Astrocyte (in vitro differentiated cells and primary cell): ENCODE results near the gene NDUFB2. TPM values are rescaled to one million over a fixed set of nuclear protein-coding genes. Genes with fewer than 3 reads are reported as not detected.

Experiments used
- DNase-seq: peaks from one replicate; pipeline ENCODE4 v3.0.0-alpha.2; 2010; ENCODE audit warnings: low read depth
- FAIRE-seq: peaks from 2 replicates; lab custom pipeline; 2011; peaks lifted over from hg19 to GRCh38; lab: Jason Lieb, UNC
- H2AFZ ChIP-seq: 2 replicates; pipeline ENCODE4 v1.6.0; 2012; ENCODE audit warnings: low read depth, low read length, inconsistent platforms
- H3K27ac ChIP-seq: 2 replicates; pipeline ENCODE4 v1.5.1; 2011; ENCODE audit warnings: low read depth, low read length, inconsistent platforms
- H3K27me3 ChIP-seq: 2 replicates; pipeline ENCODE4 v1.6.0; 2011; ENCODE audit warnings: low read length, inconsistent platforms; ENCODE audit not compliant: insufficient read depth
- H3K36me3 ChIP-seq: 2 replicates; pipeline ENCODE4 v1.5.1; 2011; ENCODE audit warnings: low read length, inconsistent platforms; ENCODE audit not compliant: insufficient read depth
- H3K4me1 ChIP-seq: 2 replicates; pipeline ENCODE4 v1.5.1; 2011; ENCODE audit warnings: low read length, inconsistent platforms; ENCODE audit not compliant: insufficient read depth
- H3K4me2 ChIP-seq: 2 replicates; pipeline ENCODE4 v1.6.0; 2012; ENCODE audit warnings: low read length, inconsistent platforms
- H3K4me3 ChIP-seq: 2 replicates; pipeline ENCODE4 v1.5.1; 2011; ENCODE audit warnings: low read depth, mild to moderate bottlenecking, low read length, inconsistent platforms; ENCODE audit not compliant: insufficient read depth
- H3K79me2 ChIP-seq: 2 replicates; pipeline ENCODE4 v1.6.0; 2012; ENCODE audit warnings: mild to moderate bottlenecking, low read length, inconsistent platforms; ENCODE audit not compliant: insufficient read depth
- H3K9ac ChIP-seq: 2 replicates; pipeline ENCODE4 v1.6.0; 2012; ENCODE audit warnings: mild to moderate bottlenecking, low read length, inconsistent platforms
- H3K9me3 ChIP-seq: 2 replicates; pipeline ENCODE4 v1.5.1; 2012; ENCODE audit warnings: low read depth, mild to moderate bottlenecking, low read length, inconsistent platforms; ENCODE audit not compliant: insufficient read depth
- H4K20me1 ChIP-seq: 2 replicates; pipeline ENCODE4 v1.6.0; 2012; ENCODE audit warnings: low read length, inconsistent platforms; ENCODE audit not compliant: insufficient read depth
- H3K27ac Mint-ChIP-seq: one replicate; pipeline ENCODE4 v1.8.0; 2021; ENCODE audit warnings: mild to moderate bottlenecking, mixed read lengths; ENCODE audit not compliant: unreplicated experiment
- H3K27me3 Mint-ChIP-seq: one replicate; pipeline ENCODE4 v1.8.0; 2021; ENCODE audit warnings: low read depth, mixed read lengths; ENCODE audit not compliant: unreplicated experiment
- H3K36me3 Mint-ChIP-seq: one replicate; pipeline ENCODE4 v1.8.0; 2021; ENCODE audit warnings: low read depth, mixed read lengths; ENCODE audit not compliant: unreplicated experiment
- H3K4me1 Mint-ChIP-seq: one replicate; pipeline ENCODE4 v1.8.0; 2021; ENCODE audit warnings: low read depth, mixed read lengths; ENCODE audit not compliant: unreplicated experiment
- H3K4me3 Mint-ChIP-seq: one replicate; pipeline ENCODE4 v1.8.0; 2021; ENCODE audit warnings: mild to moderate bottlenecking, moderate library complexity, mixed read lengths; ENCODE audit not compliant: unreplicated experiment
- H3K9me3 Mint-ChIP-seq: one replicate; pipeline ENCODE4 v1.8.0; 2021; ENCODE audit warnings: mild to moderate bottlenecking, mixed read lengths; ENCODE audit not compliant: unreplicated experiment
- EZH2 ChIP-seq: IDR thresholded peaks from 2 replicates; pipeline ENCODE4 v1.6.1; 2012; ENCODE audit warnings: mild to moderate bottlenecking, low read length, inconsistent platforms; ENCODE audit not compliant: insufficient read depth
- total RNA-seq: library from RNA; stranded (reverse); gene quantifications from 2 replicates; pipeline ENCODE4 v1.2.1, GENCODE V29; 2021
- TF ChIP-seq, protein P1 (sequence below): IDR thresholded peaks from 2 replicates; pipeline ENCODE4 v1.5.1; 2011; ENCODE audit warnings: low read depth, mild to moderate bottlenecking, inconsistent platforms, low read length, moderate library complexity; ENCODE audit not compliant: insufficient read depth

The NDUFB2 gene
- total RNA-seq, 1 donor from 2014 or later = 254 TPM

DNA sequence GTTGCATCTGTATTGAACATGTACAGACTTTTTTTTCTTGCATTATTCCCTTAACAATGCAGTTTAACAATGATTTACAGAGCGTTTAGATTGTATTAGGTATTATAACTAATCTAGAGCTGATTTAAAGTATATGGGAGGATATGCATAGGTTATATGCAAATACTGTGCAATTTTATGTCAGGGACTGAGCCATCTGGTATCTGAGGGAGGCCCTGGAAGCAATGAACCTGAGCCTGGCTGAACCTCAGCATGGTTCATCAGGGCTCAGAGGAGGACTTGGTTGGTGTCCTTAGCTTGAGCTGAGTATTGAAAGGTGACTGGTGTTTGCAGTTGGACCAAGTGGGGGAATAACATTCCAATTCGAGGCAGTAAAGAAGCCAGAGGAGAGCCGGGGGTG is 19.0 kb upstream of the NDUFB2 start:
- Histone ChIP-seq H3K4me2 (no peak overlapping the region), H3K27ac (no peak overlapping the region), H2AFZ (no peak overlapping the region), H3K4me1 (peaks cover 8% of the 10 kb centered on the region), H3K27me3 (no peaks in the 10 kb centered on the region), H3K9me3 (no peaks in the 10 kb centered on the region), H3K9ac (no peak overlapping the region), H4K20me1 (no peaks in the 10 kb centered on the region), H3K79me2 (no peaks in the 10 kb centered on the region), H3K4me3 (no peak overlapping the region), H3K36me3 (no peaks in the 10 kb centered on the region)
- peaks cover 8% of the 10 kb centered on the region for H3K4me1 Mint-ChIP-seq
- H3K9me3 Mint-ChIP-seq = no peaks in the 10 kb centered on the region
- no peak overlapping the region for H3K4me3 Mint-ChIP-seq
- H3K36me3 Mint-ChIP-seq = peaks cover 25% of the 10 kb centered on the region
- no peak overlapping the region for H3K27ac Mint-ChIP-seq
- TF ChIP-seq EZH2 = no peak
- TF ChIP-seq, protein P1, sequence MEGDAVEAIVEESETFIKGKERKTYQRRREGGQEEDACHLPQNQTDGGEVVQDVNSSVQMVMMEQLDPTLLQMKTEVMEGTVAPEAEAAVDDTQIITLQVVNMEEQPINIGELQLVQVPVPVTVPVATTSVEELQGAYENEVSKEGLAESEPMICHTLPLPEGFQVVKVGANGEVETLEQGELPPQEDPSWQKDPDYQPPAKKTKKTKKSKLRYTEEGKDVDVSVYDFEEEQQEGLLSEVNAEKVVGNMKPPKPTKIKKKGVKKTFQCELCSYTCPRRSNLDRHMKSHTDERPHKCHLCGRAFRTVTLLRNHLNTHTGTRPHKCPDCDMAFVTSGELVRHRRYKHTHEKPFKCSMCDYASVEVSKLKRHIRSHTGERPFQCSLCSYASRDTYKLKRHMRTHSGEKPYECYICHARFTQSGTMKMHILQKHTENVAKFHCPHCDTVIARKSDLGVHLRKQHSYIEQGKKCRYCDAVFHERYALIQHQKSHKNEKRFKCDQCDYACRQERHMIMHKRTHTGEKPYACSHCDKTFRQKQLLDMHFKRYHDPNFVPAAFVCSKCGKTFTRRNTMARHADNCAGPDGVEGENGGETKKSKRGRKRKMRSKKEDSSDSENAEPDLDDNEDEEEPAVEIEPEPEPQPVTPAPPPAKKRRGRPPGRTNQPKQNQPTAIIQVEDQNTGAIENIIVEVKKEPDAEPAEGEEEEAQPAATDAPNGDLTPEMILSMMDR = no peak
- H3K27me3 Mint-ChIP-seq = peaks cover 2% of the 10 kb centered on the region
- DNase-seq (no peak), FAIRE-seq (no peak)

DNA sequence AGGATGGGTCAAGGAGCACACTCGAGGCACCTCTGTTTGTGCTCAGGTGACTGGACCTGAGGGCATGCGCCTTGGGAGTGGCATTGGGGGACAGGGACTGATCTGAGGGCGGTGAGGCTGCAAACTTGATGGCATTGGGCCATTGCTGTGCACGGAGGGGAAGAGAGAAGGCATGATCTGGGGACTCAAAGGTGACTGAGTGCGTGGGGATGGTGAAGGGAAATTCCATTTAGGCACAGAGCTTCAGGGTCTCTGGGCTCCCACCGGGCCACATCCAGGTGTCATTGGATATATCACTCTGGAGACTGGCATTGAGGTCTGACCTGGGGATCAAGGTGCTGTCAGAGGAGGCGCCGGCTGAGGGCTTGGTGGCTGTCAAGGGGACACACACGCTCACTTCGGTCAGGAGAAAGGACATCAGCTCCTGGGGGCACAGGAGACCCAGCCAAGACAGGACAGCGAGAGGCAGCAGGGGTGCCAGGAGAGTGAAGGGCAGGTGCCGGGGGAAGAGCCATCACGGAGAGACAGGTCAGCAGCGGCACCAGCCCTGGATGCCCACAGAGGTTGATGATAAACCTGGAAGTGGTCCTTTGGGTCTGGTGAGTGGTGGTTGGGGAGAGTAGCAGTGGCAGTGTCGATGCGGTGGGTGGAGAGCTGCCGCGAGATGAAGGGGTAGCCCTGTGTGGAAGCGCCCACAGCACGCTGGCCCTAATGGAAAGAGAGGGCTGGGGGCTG is 18.3 kb upstream of the NDUFB2 start:
- H3K9me3 Mint-ChIP-seq = no peaks in the 10 kb centered on the region

More for the DNA sequence above, 18.3 kb upstream of the NDUFB2 start:
- no peak overlapping the region for H3K4me2 ChIP-seq
- H3K36me3 Mint-ChIP-seq = peaks cover 25% of the 10 kb centered on the region
- peaks cover 2% of the 10 kb centered on the region for H3K27me3 Mint-ChIP-seq
- no peaks in the 10 kb centered on the region for H3K79me2 ChIP-seq
- peaks cover 7% of the 10 kb centered on the region for H3K4me1 ChIP-seq
- TF ChIP-seq, protein P1 = no peak
- TF ChIP-seq EZH2 = no peak
- H3K4me3 Mint-ChIP-seq = no peak overlapping the region
- H3K27ac ChIP-seq = no peak overlapping the region
- no peaks in the 10 kb centered on the region for H4K20me1 ChIP-seq
- no peaks in the 10 kb centered on the region for H3K27me3 ChIP-seq
- H3K9me3 ChIP-seq = no peaks in the 10 kb centered on the region
- H3K4me1 Mint-ChIP-seq = peaks cover 8% of the 10 kb centered on the region
- H3K27ac Mint-ChIP-seq = no peak overlapping the region
- DNase-seq (no peak), FAIRE-seq (no peak)
- H3K4me3 ChIP-seq = no peak overlapping the region
- no peak overlapping the region for H3K9ac ChIP-seq
- H3K36me3 ChIP-seq = no peaks in the 10 kb centered on the region
- H2AFZ ChIP-seq = no peak overlapping the region
